PC-9 (cell line): ENCODE data around the gene ID1. TPM values are rescaled to one million over a fixed set of nuclear protein-coding genes. Genes with fewer than 3 reads are reported as not detected.

Experiments
- BruUV-seq: library from RNA; stranded (reverse); fragments of 400-500 nt; replicated peaks from 2 replicates; lab custom pipeline; 2021; lab: Mats Ljungman, UMichigan
- CTCF ChIA-PET: fragments of 300-600 bp; sonication (Branson Sonifier 250); formaldehyde crosslinking; loops from one replicate; lab custom pipeline; 2022; ENCODE audit warnings: antibody characterized with exemption; lab: Charles Lee
- POLR2A ChIA-PET: fragments of 300-600 bp; sonication (Branson Sonifier 250); formaldehyde crosslinking; loops from one replicate; lab custom pipeline; 2022; ENCODE audit warnings: antibody characterized with exemption; ENCODE audit not compliant: unreplicated experiment; lab: Charles Lee
- DNase-seq, 2 experiments: peaks; one replicate each; pipeline versions ENCODE4 v3.0.0 to v3.0.0-alpha.2; 2015 to 2022; ENCODE audit warnings: mixed read lengths in 1 of 2
- H2AFZ ChIP-seq: fragments of 200-600 bp; sonication (generic); 2 replicates; pipeline ENCODE4 v1.8.1; 2017; ENCODE audit warnings: antibody characterized with exemption
- H3F3A ChIP-seq: fragments of 200-600 bp; sonication (generic); 2 replicates; pipeline ENCODE4 v1.8.1; 2017; ENCODE audit warnings: antibody characterized with exemption, mild to moderate bottlenecking, low read depth; ENCODE audit not compliant: insufficient read depth
- H3K27ac ChIP-seq: fragments of 200-600 bp; sonication (generic); 2 replicates; pipeline ENCODE4 v1.6.1; 2016; ENCODE audit warnings: mixed run types
- H3K27me3 ChIP-seq: fragments of 200-600 bp; sonication (generic); 2 replicates; pipeline ENCODE4 v1.6.1; 2016; ENCODE audit warnings: low read depth, mixed run types; ENCODE audit not compliant: insufficient read depth
- H3K36me3 ChIP-seq: fragments of 200-600 bp; sonication (generic); 2 replicates; pipeline ENCODE4 v1.6.1; 2016; ENCODE audit warnings: low read depth, mixed run types
- H3K4me1 ChIP-seq: fragments of 200-600 bp; sonication (generic); replicated peaks from 2 replicates; pipeline ENCODE4 v1.6.1; 2016; ENCODE audit warnings: mixed run types; ENCODE audit not compliant: insufficient read depth
- H3K4me2 ChIP-seq: fragments of 200-600 bp; sonication (generic); 2 replicates; pipeline ENCODE4 v1.6.1; 2017; ENCODE audit warnings: mixed run types
- H3K4me3 ChIP-seq: fragments of 200-600 bp; sonication (generic); 2 replicates; pipeline ENCODE4 v1.6.1; 2016; ENCODE audit warnings: mixed run types
- H3K79me2 ChIP-seq: fragments of 200-600 bp; sonication (generic); 2 replicates; pipeline ENCODE4 v1.6.1; 2017; ENCODE audit warnings: low read depth, mixed run types
- H3K9me2 ChIP-seq: fragments of 200-600 bp; sonication (generic); 2 replicates; pipeline ENCODE4 v1.8.1; 2017; ENCODE audit warnings: mild to moderate bottlenecking; ENCODE audit not compliant: insufficient read depth
- H3K9me3 ChIP-seq: fragments of 200-600 bp; sonication (generic); 2 replicates; pipeline ENCODE4 v1.8.1; 2016; ENCODE audit warnings: low read depth; ENCODE audit not compliant: insufficient read depth
- H4K20me1 ChIP-seq: fragments of 200-600 bp; sonication (generic); 2 replicates; pipeline ENCODE4 v1.8.1; 2017; ENCODE audit not compliant: insufficient read depth
- CTCF ChIP-seq: fragments of 200-600 bp; sonication (generic); conservative IDR thresholded peaks from 2 replicates; pipeline ENCODE4 v1.6.1; 2017; ENCODE audit warnings: mixed run types, antibody characterized with exemption, mild to moderate bottlenecking, moderate library complexity
- EZH2 ChIP-seq: fragments of 200-600 bp; sonication (generic); IDR thresholded peaks from 2 replicates; pipeline ENCODE4 v1.8.0; 2017; ENCODE audit warnings: antibody characterized with exemption, low read depth
- intact Hi-C: fragments of 100-400 bp; cut with micrococcal nuclease; formaldehyde crosslinking; loops from one replicate; pipeline ENCODE4 v1.10.0; 2022; ENCODE audit not compliant: unreplicated experiment
- total RNA-seq: library from RNA; stranded (reverse); gene quantifications from 2 replicates; pipeline ENCODE4 v1.2.3, GENCODE V29; 2021

ID1 gene
- total RNA-seq, 1 experiment from 2014 or later: 74.4 TPM

GRCh38 chr20:31597481-31597855, 7.6 kb upstream of the ID1 start:
- Histone ChIP-seq H3K4me3 (no peak overlapping the region), H4K20me1 (no peaks in the 10 kb centered on the region), H3K36me3 (no peaks in the 10 kb centered on the region), H2AFZ (no peak overlapping the region), H3K4me1 (peaks cover 42% of the 10 kb centered on the region), H3K79me2 (peaks cover 15% of the 10 kb centered on the region), H3F3A (peaks cover 60% of the 10 kb centered on the region), H3K9me3 (no peaks in the 10 kb centered on the region), H3K27ac (no peak overlapping the region), H3K27me3 (no peaks in the 10 kb centered on the region), H3K9me2 (no peaks in the 10 kb centered on the region), H3K4me2 (no peak overlapping the region)
- TF ChIP-seq CTCF (no peak), EZH2 (no peak)
- no peak for DNase-seq
- CTCF ChIA-PET: no interaction called here
- no TSS peak for BruUV-seq
- POLR2A ChIA-PET: no interaction called here
- intact Hi-C loops: no loop called here

- H3K4me3 ChIP-seq: no peak overlapping the region; the same call in 1 of the 2 replicates
- peaks cover 28% of the 10 kb centered on the region for H3K4me1 ChIP-seq
- H4K20me1 ChIP-seq: peaks cover 5% of the 10 kb centered on the region; the same call in 1 of the 2 replicates
- no peak for DNase-seq
- TF ChIP-seq EZH2 (no peak), CTCF (no peak)
- no TSS peak for BruUV-seq
- H2AFZ ChIP-seq: no peak overlapping the region
- ChIA-PET POLR2A (interaction anchor here (0.6 to 1.0 kb wide), 4 partner anchors 9 to 94 kb away, joined by 3 to 26 read pairs (median 8); no protein-coding TSS in a partner anchor), CTCF (interaction anchor here (0.6 to 1.5 kb wide), 6 partner anchors 11 to 94 kb away, joined by 3 to 13 read pairs (median 4); no protein-coding TSS in a partner anchor)
- peak overlapping the region; percentile 70 for H3K4me2 ChIP-seq
- intact Hi-C loops: no loop called here
- H3K27ac ChIP-seq: peak overlapping the region; percentile 96
- H3F3A ChIP-seq: peaks cover 57% of the 10 kb centered on the region
- no peaks in the 10 kb centered on the region for H3K9me3 ChIP-seq
- peaks cover 28% of the 10 kb centered on the region for H3K79me2 ChIP-seq
- H3K9me2 ChIP-seq: no peaks in the 10 kb centered on the region
- H3K36me3 ChIP-seq: peaks cover 8% of the 10 kb centered on the region; the same call in 1 of the 2 replicates
- H3K27me3 ChIP-seq: no peaks in the 10 kb centered on the region
These were observed 2.7 kb upstream of the ID1 start for GRCh38 chr20:31602431-31602778.

GRCh38 chr20:31602779-31603441, 2.2 kb upstream of the ID1 start:
- intact Hi-C loops: no loop called here
- CTCF ChIA-PET: interaction anchor here (0.6 to 1.5 kb wide), 7 partner anchors 11 to 95 kb away, joined by 3 to 13 read pairs (median 5); no protein-coding TSS in a partner anchor

More at GRCh38 chr20:31602779-31603441, 2.2 kb upstream of the ID1 start:
- Histone ChIP-seq H3K79me2 (peaks cover 33% of the 10 kb centered on the region), H3K4me1 (peaks cover 33% of the 10 kb centered on the region), H3K9me2 (no peaks in the 10 kb centered on the region), H2AFZ (no peak overlapping the region), H3K4me3 (peak overlapping the region; percentile 3; the same call in 1 of the 2 replicates), H3K27me3 (no peaks in the 10 kb centered on the region), H3F3A (peaks cover 57% of the 10 kb centered on the region), H3K36me3 (peaks cover 8% of the 10 kb centered on the region; the same call in 1 of the 2 replicates), H3K27ac (peak overlapping the region; percentile 96), H4K20me1 (peaks cover 5% of the 10 kb centered on the region; the same call in 1 of the 2 replicates), H3K9me3 (no peaks in the 10 kb centered on the region), H3K4me2 (peak overlapping the region; percentile 70)
- BruUV-seq: no TSS peak
- POLR2A ChIA-PET: interaction anchor here (0.5 to 1.0 kb wide), 6 partner anchors 9 to 110 kb away, joined by 3 to 26 read pairs (median 8); no protein-coding TSS in a partner anchor
- no peak; the same call in 1 of the 2 replicates for TF ChIP-seq CTCF
- TF ChIP-seq EZH2: no peak
- DNase-seq: peak; percentile 65 to 91
